K562 (cell line): ENCODE measurements around the gene DUS1L. TPM values are rescaled to one million over a fixed set of nuclear protein-coding genes. Genes with fewer than 3 reads are reported as not detected.

Source experiments
- BHLHE40 ChIP-seq: IDR thresholded peaks from 2 replicates; pipeline ENCODE4 v1.6.1; 2011; ENCODE audit warnings: low read length, improper control_type of control experiment
- BRF1 ChIP-seq: IDR thresholded peaks from 3 replicates; pipeline ENCODE4 v1.6.1; 2011; ENCODE audit warnings: borderline replicate concordance, mild to moderate bottlenecking; ENCODE audit not compliant: insufficient read length; ENCODE audit errors: extremely low read depth
- CBX2 ChIP-seq: fragments of 200-600 bp; sonication (generic); IDR thresholded peaks from one replicate; pipeline ENCODE4 v1.6.1; 2012; ENCODE audit warnings: mild to moderate bottlenecking, low read length, inconsistent platforms; ENCODE audit not compliant: insufficient read depth, poor library complexity, severe bottlenecking
- KDM1A ChIP-seq, 2 experiments: fragments of 450-650 bp; IDR thresholded peaks; 2 replicates each; pipeline ENCODE4 v1.6.1; 2016; ENCODE audit warnings: mild to moderate bottlenecking in 2 of 2
- MYNN ChIP-seq, 2 experiments: sonication (generic); formaldehyde crosslinking in 1 of 2; IDR thresholded peaks; 2 replicates each; pipeline versions ENCODE4 v1.5.0 to v1.6.1; 2016 to 2020; ENCODE audit warnings: antibody characterized with exemption in 1 of 2, missing genetic modification reagents in 1 of 2
- NFE2 ChIP-seq: IDR thresholded peaks from 2 replicates; pipeline ENCODE4 v1.6.1; 2014; ENCODE audit warnings: antibody characterized with exemption, low read depth
- NR1H2 ChIP-seq: sonication (generic); formaldehyde crosslinking; IDR thresholded peaks from 2 replicates; pipeline ENCODE4 v1.4.0; 2020; ENCODE audit warnings: mild to moderate bottlenecking, missing genetic modification reagents
- NR3C1 ChIP-seq: sonication (generic); formaldehyde crosslinking; IDR thresholded peaks from 2 replicates; pipeline ENCODE4 v1.8.1; 2022; ENCODE audit warnings: missing genetic modification reagents
- POLR2H ChIP-seq: IDR thresholded peaks from 2 replicates; pipeline ENCODE4 v1.6.1; 2016; ENCODE audit warnings: missing genetic modification characterization, low read depth, mild to moderate bottlenecking, control low read depth, missing compliant biosample characterization, moderate library complexity
- SMARCA5 ChIP-seq: fragments of 450-650 bp; IDR thresholded peaks from 2 replicates; pipeline ENCODE4 v1.6.1; 2016
- SREBF2 ChIP-seq: sonication (generic); formaldehyde crosslinking; IDR thresholded peaks from 2 replicates; pipeline ENCODE4 v1.4.0; 2020; ENCODE audit warnings: mild to moderate bottlenecking, missing genetic modification reagents
- STAG1 ChIP-seq: sonication (generic); formaldehyde crosslinking; IDR thresholded peaks from 2 replicates; pipeline ENCODE4 v1.5.0; 2020; ENCODE audit warnings: missing genetic modification reagents, borderline replicate concordance
- ZBTB8A ChIP-seq: fragments of 450-650 bp; IDR thresholded peaks from 2 replicates; pipeline ENCODE4 v1.6.1; 2018; ENCODE audit warnings: mild to moderate bottlenecking, moderate library complexity; ENCODE audit not compliant: partially characterized antibody
- ZNF76 ChIP-seq: fragments of 250-450 bp; sonication (Bioruptor Pico); IDR thresholded peaks from 2 replicates; pipeline ENCODE4 v1.4.0; 2020; ENCODE audit warnings: mild to moderate bottlenecking, moderate library complexity, borderline replicate concordance
- polyA plus RNA-seq, 8 experiments: library from polyadenylated mRNA; depleted of rRNA in 4 of 8; stranded (reverse) in 5 of 8; unstranded in 3 of 8; fragments of >200 nt; fragmentation: Nextera tagmentation in 2 of 8; fragmentation: Illumina TruSeq in 1 of 8; extraction: Ambion mirVana in 2 of 8; extraction: Trizol in 1 of 8; gene quantifications; 2 replicates each; pipeline versions ENCODE4 v1.2.1 to v1.2.3, GENCODE V29; 2011 to 2014; ENCODE audit warnings: inconsistent platforms in 1 of 8, missing spikeins in 1 of 8
- total RNA-seq, 7 experiments: library from RNA; depleted of rRNA in 6 of 7; stranded (reverse); fragments of >200 nt in 6 of 7; fragmentation: Illumina TruSeq in 2 of 7; extraction: Trizol in 2 of 7; gene quantifications; 2 replicates each; pipeline versions ENCODE4 v1.2.1 to v1.2.3, GENCODE V29; 2011 to 2021; ENCODE audit warnings: low replicate concordance in 1 of 7
- TF ChIP-seq, protein P1 (sequence below): sonication (generic); formaldehyde crosslinking; IDR thresholded peaks from 2 replicates; pipeline ENCODE4 v1.8.0; 2023; ENCODE audit warnings: mild to moderate bottlenecking, missing genetic modification reagents
- TF ChIP-seq, protein P2 (sequence below): sonication (generic); formaldehyde crosslinking; IDR thresholded peaks from 2 replicates; pipeline ENCODE4 v1.9.0; 2022; ENCODE audit warnings: mild to moderate bottlenecking, missing genetic modification reagents
- TF ChIP-seq, protein P3 (sequence below): conservative IDR thresholded peaks from 2 replicates; pipeline ENCODE4 v1.6.1; 2011; ENCODE audit warnings: low read depth, mild to moderate bottlenecking, low read length; ENCODE audit not compliant: control insufficient read depth
- TF ChIP-seq, protein P4 (sequence below): fragments of 250-450 bp; sonication (Bioruptor Pico); IDR thresholded peaks from 2 replicates; pipeline ENCODE4 v1.5.0; 2020; ENCODE audit warnings: mild to moderate bottlenecking
- TF ChIP-seq, protein P5 (sequence below): fragments of 450-650 bp; formaldehyde crosslinking; IDR thresholded peaks from 2 replicates; pipeline ENCODE4 v1.4.0; 2022; ENCODE audit warnings: missing genetic modification characterization
- TF ChIP-seq, protein P6 (sequence below): fragments of 450-650 bp; formaldehyde crosslinking; IDR thresholded peaks from 2 replicates; pipeline ENCODE4 v1.4.0; 2020; ENCODE audit warnings: mild to moderate bottlenecking, mixed read lengths

The DUS1L gene
- total and polyA plus RNA-seq, 9 of the 15 experiments (the other 6 are each of a cell fraction or from before 2014, with no cell fraction given), result 7.8 to 210 (median 83.9) TPM

DNA sequence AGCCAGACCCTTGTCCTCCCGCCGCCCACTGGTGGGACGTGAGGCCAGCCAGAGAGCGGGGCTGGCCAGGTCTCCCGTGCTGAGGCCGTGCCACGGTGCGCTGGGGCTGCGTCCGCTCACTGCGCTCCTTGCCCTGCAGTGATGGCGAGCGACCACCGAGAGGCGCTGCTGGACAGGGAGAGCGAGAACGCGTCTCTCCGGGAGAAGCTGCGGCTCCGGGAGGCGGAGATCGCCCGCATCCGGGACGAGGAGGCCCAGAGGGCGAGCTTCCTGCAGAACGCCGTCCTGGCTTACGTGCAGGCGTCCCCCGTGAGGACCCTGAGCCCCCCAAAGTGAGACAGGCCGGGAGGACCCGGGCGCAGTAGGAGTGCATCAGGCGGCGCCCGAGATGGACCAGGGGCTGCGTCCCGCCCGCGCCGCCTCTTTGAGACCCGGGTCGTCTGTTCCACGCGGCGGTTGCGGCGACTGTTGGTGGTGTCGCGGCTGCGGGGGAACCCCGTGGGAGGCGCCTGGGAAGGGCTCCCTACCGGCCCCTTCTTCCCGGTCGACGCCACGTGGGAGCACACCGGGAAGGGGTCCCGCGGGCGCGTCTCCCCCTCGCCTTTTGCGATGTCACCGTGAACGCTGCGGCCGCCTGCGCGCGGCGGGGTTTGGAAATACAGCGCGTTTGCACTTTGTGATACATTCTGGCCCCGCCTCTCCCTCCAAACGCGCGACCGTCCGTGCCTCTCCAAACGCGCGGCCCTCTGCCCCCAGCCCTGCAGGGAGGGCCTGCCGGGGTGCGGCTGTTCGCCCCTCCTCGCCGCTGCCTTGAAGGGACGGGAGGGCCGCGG lies 34.9 kb downstream of the DUS1L start (continued):
- TF ChIP-seq, protein P1, sequence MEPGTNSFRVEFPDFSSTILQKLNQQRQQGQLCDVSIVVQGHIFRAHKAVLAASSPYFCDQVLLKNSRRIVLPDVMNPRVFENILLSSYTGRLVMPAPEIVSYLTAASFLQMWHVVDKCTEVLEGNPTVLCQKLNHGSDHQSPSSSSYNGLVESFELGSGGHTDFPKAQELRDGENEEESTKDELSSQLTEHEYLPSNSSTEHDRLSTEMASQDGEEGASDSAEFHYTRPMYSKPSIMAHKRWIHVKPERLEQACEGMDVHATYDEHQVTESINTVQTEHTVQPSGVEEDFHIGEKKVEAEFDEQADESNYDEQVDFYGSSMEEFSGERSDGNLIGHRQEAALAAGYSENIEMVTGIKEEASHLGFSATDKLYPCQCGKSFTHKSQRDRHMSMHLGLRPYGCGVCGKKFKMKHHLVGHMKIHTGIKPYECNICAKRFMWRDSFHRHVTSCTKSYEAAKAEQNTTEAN (CRISPR knock-in tag), result no peak; the same call in 1 of the 2 replicates
- TF ChIP-seq, protein P2, sequence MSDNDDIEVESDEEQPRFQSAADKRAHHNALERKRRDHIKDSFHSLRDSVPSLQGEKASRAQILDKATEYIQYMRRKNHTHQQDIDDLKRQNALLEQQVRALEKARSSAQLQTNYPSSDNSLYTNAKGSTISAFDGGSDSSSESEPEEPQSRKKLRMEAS (CRISPR knock-in tag), result peak; percentile 66
- TF ChIP-seq, protein P3, sequence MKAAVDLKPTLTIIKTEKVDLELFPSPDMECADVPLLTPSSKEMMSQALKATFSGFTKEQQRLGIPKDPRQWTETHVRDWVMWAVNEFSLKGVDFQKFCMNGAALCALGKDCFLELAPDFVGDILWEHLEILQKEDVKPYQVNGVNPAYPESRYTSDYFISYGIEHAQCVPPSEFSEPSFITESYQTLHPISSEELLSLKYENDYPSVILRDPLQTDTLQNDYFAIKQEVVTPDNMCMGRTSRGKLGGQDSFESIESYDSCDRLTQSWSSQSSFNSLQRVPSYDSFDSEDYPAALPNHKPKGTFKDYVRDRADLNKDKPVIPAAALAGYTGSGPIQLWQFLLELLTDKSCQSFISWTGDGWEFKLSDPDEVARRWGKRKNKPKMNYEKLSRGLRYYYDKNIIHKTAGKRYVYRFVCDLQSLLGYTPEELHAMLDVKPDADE, result no peak; the same call in 1 of the 2 replicates
- TF ChIP-seq NR3C1 (CRISPR knock-in tag) (no peak), CBX2 (no peak), BRF1 (no peak), NR1H2 (CRISPR knock-in tag) (no peak), SREBF2 (CRISPR knock-in tag) (no peak), ZBTB8A (no peak), SMARCA5 (no peak), POLR2H (tag) (no peak), BHLHE40 (peak; percentile 63), MYNN (IDR thresholded peaks at IDR 0.05) (0 out of 2 replicates have a peak, but pooled peaks have one; percentile 11), MYNN (CRISPR knock-in tag; IDR thresholded peaks at IDR 0.05) (no peak), NFE2 (peak; percentile 51; the same call in 1 of the 2 replicates), ZNF76 (CRISPR knock-in tag) (0 out of 2 replicates have a peak, but pooled peaks have one; percentile 34), STAG1 (CRISPR knock-in tag) (peak; percentile 100), KDM1A (IDR thresholded peaks at IDR 0.05) (no peak)
- TF ChIP-seq, protein P4, sequence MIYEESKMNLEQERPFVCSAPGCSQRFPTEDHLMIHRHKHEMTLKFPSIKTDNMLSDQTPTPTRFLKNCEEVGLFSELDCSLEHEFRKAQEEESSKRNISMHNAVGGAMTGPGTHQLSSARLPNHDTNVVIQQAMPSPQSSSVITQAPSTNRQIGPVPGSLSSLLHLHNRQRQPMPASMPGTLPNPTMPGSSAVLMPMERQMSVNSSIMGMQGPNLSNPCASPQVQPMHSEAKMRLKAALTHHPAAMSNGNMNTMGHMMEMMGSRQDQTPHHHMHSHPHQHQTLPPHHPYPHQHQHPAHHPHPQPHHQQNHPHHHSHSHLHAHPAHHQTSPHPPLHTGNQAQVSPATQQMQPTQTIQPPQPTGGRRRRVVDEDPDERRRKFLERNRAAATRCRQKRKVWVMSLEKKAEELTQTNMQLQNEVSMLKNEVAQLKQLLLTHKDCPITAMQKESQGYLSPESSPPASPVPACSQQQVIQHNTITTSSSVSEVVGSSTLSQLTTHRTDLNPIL (CRISPR knock-in tag), result no peak
- TF ChIP-seq, protein P5, sequence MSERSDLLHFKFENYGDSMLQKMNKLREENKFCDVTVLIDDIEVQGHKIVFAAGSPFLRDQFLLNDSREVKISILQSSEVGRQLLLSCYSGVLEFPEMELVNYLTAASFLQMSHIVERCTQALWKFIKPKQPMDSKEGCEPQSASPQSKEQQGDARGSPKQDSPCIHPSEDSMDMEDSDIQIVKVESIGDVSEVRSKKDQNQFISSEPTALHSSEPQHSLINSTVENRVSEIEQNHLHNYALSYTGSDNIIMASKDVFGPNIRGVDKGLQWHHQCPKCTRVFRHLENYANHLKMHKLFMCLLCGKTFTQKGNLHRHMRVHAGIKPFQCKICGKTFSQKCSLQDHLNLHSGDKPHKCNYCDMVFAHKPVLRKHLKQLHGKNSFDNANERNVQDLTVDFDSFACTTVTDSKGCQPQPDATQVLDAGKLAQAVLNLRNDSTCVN (CRISPR knock-in tag), result no peak
- TF ChIP-seq, protein P6, sequence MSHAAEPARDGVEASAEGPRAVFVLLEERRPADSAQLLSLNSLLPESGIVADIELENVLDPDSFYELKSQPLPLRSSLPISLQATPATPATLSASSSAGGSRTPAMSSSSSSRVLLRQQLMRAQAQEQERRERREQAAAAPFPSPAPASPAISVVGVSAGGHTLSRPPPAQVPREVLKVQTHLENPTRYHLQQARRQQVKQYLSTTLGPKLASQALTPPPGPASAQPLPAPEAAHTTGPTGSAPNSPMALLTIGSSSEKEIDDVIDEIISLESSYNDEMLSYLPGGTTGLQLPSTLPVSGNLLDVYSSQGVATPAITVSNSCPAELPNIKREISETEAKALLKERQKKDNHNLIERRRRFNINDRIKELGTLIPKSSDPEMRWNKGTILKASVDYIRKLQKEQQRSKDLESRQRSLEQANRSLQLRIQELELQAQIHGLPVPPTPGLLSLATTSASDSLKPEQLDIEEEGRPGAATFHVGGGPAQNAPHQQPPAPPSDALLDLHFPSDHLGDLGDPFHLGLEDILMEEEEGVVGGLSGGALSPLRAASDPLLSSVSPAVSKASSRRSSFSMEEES (CRISPR knock-in tag), result no peak
